GM12801 (cell line): ENCODE measurements around the gene SLC6A12.

Source experiments
- CTCF ChIP-seq: IDR thresholded peaks from one replicate; pipeline ENCODE4 v1.5.1; 2011; ENCODE audit warnings: control low read depth; ENCODE audit not compliant: insufficient read length; ENCODE audit errors: extremely low read depth

SLC6A12 gene

DNA sequence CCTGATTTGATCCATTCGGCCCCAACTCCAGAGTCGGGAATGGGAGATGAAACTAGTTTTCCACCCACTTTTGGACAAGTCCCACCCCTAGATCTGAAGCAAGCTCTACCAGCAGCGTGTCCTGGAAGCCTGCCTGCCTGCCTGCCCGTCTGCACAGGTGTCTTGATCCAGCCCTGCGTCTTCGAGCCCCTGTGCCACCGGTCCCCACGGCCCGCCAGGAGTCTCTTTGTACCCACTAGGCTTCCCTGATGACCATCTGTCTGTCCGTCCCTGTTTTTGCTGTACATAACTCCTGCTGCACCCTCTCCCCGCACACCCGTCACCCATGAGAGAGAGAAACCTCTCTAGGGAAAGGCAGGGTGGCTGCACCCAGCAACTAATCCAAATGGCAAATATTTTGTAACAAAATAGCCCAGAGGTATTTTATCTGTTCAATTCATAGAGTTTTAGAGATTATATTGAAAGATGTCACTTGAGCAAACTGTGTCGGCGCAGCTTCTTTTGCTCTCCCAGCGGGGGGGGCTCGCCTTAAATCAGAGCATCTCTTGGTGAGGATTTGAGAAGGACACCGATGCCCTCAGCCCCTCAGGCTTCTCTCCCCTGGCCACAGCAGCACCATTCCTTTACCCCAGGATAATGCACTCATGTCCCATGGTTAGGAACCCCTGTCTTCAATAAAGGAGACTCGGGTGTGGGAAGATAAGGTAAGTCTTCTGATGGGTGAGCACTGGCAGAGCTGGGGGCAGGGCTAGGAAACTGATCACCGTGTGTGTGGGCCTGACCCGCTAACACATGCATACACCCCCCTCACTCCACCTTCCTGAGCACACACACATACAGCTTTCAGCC, 35.8 kb downstream of the SLC6A12 start:
- no peak for TF ChIP-seq CTCF

GRCh38 chr12:177336-177979, 36.5 kb downstream of the SLC6A12 start:
- no peak for TF ChIP-seq CTCF

DNA sequence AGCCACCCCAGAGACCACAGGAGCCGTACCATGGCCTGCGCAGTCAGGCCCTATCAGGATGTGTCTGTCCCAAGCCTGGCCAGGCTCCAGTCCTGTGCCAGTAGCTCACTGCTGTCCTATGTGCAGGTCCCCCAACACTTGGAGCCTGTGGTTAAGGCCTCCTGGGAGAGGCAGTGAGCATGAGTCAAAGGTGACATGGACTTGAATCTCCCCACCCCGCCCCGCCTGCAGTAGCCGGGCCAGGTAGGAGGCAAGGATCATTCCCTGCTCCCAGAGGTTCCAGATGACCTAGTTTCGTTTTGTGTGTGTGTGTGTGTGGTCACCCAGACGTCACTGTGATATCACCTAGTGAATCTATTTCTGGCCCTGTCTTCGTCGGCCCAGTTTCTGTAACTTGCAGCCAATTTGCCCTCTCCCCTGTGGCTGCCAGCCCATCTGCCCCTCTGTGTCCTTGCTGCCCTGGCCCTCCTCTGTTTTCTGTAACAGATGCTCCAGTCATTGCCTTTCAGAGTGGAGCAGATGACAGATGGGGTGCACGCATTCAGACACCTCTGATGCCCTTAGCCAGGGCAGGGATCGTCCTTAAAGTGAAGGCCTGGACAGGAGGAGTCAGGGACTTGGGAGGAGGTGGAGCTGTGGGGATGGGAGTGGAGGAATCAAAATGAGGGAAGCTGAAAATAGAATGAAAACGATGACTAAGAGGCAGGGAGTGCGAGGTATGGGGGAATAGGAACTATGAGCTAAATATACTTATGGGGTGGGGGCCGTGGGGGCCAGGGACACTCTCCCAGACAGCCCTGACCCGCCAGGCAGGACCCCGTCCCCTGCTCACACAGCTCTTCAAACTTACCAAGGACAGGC, 37.4 kb downstream of the SLC6A12 start:
- no peak for TF ChIP-seq CTCF

- TF ChIP-seq CTCF, result no peak
These were observed 38.2 kb downstream of the SLC6A12 start for GRCh38 chr12:175759-176158.

GRCh38 chr12:175250-175649, 38.7 kb downstream of the SLC6A12 start:
- TF ChIP-seq CTCF, result no peak

DNA sequence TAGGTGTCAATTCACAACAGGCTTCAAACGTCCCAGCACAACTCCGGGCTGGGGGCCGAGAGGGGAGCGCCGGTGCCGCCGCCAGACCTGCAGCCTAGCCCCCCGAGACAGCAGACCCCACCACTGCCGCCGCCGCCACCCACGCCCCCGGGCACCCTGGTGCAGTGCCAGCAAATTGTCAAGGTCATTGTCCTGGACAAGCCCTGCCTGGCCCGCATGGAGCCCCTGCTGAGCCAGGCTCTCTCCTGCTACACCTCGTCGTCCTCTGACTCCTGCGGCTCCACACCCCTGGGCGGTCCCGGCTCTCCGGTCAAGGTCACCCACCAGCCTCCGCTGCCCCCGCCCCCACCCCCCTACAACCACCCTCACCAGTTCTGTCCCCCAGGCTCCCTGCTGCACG, 39.4 kb downstream of the SLC6A12 start:
- TF ChIP-seq CTCF, result no peak

DNA sequence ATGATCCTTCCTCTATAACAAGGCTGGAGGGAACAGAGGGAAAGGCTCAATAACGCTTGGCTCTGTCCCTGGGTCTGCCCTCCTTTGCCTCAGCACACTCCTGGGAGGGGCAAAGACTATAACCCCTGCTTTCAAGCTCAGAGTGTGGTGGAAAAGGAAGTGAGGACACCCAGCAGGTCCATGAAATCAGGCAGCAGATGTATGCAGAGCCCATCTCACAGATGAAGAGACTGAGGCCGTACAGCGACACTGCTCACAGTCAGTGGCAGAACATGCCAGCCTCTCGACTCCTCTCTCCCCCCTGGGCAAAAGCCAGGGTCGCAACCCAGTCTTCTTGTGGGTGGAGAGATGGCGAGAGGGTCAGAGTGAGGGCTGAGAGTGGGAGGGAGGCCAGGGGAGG, 39.8 kb downstream of the SLC6A12 start:
- no peak for TF ChIP-seq CTCF
